PC-3 (cell line): ENCODE results near the gene MPPED2. TPM values are rescaled to one million over a fixed set of nuclear protein-coding genes. Genes with fewer than 3 reads are reported as not detected.

ENCODE experiments used
- ATAC-seq: fragments of 200-7000 bp; cut with Tn5 transposase; 2 replicates; pipeline ENCODE4 v1.9.1; 2020; ENCODE audit warnings: mild to moderate bottlenecking, moderate library complexity
- BruUV-seq: library from RNA; stranded (reverse); fragments of 400-500 nt; replicated peaks from 2 replicates; lab custom pipeline; 2021; lab: Mats Ljungman, UMichigan
- CTCF ChIA-PET: fragments of 300-600 bp; sonication (Branson Sonifier 250); formaldehyde crosslinking; loops from one replicate; lab custom pipeline; 2022; ENCODE audit warnings: antibody characterized with exemption; lab: Charles Lee
- POLR2A ChIA-PET: fragments of 300-600 bp; sonication (Branson Sonifier 250); formaldehyde crosslinking; loops from one replicate; lab custom pipeline; 2022; ENCODE audit warnings: antibody characterized with exemption; ENCODE audit not compliant: unreplicated experiment; lab: Charles Lee
- DNase-seq: peaks from one replicate; pipeline ENCODE4 v3.0.0-alpha.2; 2015
- H2AFZ ChIP-seq: fragments of 300-600 bp; sonication (generic); 2 replicates; pipeline ENCODE4 v1.6.0; 2016; ENCODE audit warnings: antibody characterized with exemption, low read length
- H3F3A ChIP-seq: fragments of 300-600 bp; sonication (generic); one replicate; pipeline ENCODE4 v1.6.0; 2017; ENCODE audit warnings: antibody characterized with exemption, low read length, control low read depth, mild to moderate bottlenecking; ENCODE audit not compliant: unreplicated experiment
- H3K27ac ChIP-seq: fragments of 300-600 bp; sonication (generic); 2 replicates; pipeline ENCODE4 v1.5.1; 2016; ENCODE audit warnings: mild to moderate bottlenecking, low read length
- H3K27me3 ChIP-seq: fragments of 300-600 bp; sonication (generic); 2 replicates; pipeline ENCODE4 v1.6.1; 2016; ENCODE audit warnings: low read length, mixed read lengths
- H3K36me3 ChIP-seq: fragments of 300-600 bp; sonication (generic); 2 replicates; pipeline ENCODE4 v1.6.1; 2016; ENCODE audit warnings: low read depth, mixed run types, low read length, mixed read lengths
- H3K4me1 ChIP-seq: fragments of 300-600 bp; sonication (generic); 2 replicates; pipeline ENCODE4 v1.5.1; 2016; ENCODE audit warnings: low read length; ENCODE audit not compliant: insufficient read depth
- H3K4me2 ChIP-seq: fragments of 300-600 bp; sonication (generic); 2 replicates; pipeline ENCODE4 v1.6.0; 2016; ENCODE audit warnings: low read length
- H3K4me3 ChIP-seq: fragments of 300-600 bp; sonication (generic); 2 replicates; pipeline ENCODE4 v1.5.1; 2016; ENCODE audit warnings: mild to moderate bottlenecking, low read length, mixed read lengths
- H3K79me2 ChIP-seq: fragments of 300-600 bp; sonication (generic); 2 replicates; pipeline ENCODE4 v1.6.1; 2017; ENCODE audit warnings: low read length, mixed read lengths
- H3K9ac ChIP-seq: fragments of 300-600 bp; sonication (generic); 2 replicates; pipeline ENCODE4 v1.6.0; 2016; ENCODE audit warnings: mild to moderate bottlenecking, low read length
- H3K9me2 ChIP-seq: fragments of 300-600 bp; sonication (generic); replicated peaks from 2 replicates; pipeline ENCODE4 v1.6.1; 2016; ENCODE audit warnings: mixed run types, low read length, mixed read lengths
- H3K9me3 ChIP-seq: fragments of 300-600 bp; sonication (generic); 2 replicates; pipeline ENCODE4 v1.6.1; 2016; ENCODE audit warnings: low read length, mixed read lengths
- H4K20me1 ChIP-seq: fragments of 300-600 bp; sonication (generic); 2 replicates; pipeline ENCODE4 v1.6.1; 2016; ENCODE audit warnings: low read length, mixed read lengths
- CTCF ChIP-seq: fragments of 300-600 bp; sonication (generic); conservative IDR thresholded peaks from 2 replicates; pipeline ENCODE4 v1.5.1; 2017; ENCODE audit warnings: antibody characterized with exemption, low read depth, mild to moderate bottlenecking, low read length
- EZH2 ChIP-seq: fragments of 300-600 bp; sonication (generic); IDR thresholded peaks from one replicate; pipeline ENCODE4 v1.6.1; 2017; ENCODE audit warnings: antibody characterized with exemption, mild to moderate bottlenecking, low read length; ENCODE audit not compliant: unreplicated experiment
- EZH2phosphoT487 ChIP-seq: fragments of 300-600 bp; sonication (generic); IDR thresholded peaks from 2 replicates; pipeline ENCODE4 v1.6.1; 2018; ENCODE audit warnings: mild to moderate bottlenecking, antibody characterized with exemption, low read length, borderline replicate concordance
- intact Hi-C: fragments of 100-400 bp; cut with micrococcal nuclease; formaldehyde crosslinking; loops from 2 replicates; pipeline ENCODE4 v1.9.0; 2023
- total RNA-seq: library from RNA; depleted of rRNA; stranded (reverse); fragments of >200 nt; gene quantifications from 2 replicates; pipeline ENCODE4 v1.2.3, GENCODE V29; 2014

MPPED2 gene
- total RNA-seq, 1 experiment from 2014 or later: not detected

GRCh38 chr11:30521297-30522071, 64.7 kb downstream of the MPPED2 start:
- Histone ChIP-seq H3K9me2 (no peaks in the 10 kb centered on the region), H3K9me3 (no peaks in the 10 kb centered on the region), H3K79me2 (no peaks in the 10 kb centered on the region), H3K27ac (no peak overlapping the region), H4K20me1 (no peaks in the 10 kb centered on the region), H3F3A (no peaks in the 10 kb centered on the region), H2AFZ (no peak overlapping the region), H3K4me1 (no peaks in the 10 kb centered on the region), H3K36me3 (no peaks in the 10 kb centered on the region), H3K4me3 (no peak overlapping the region), H3K4me2 (no peak overlapping the region), H3K27me3 (no peaks in the 10 kb centered on the region), H3K9ac (no peak overlapping the region)
- ChIA-PET POLR2A (no interaction called here), CTCF (no interaction called here)
- no peak for ATAC-seq
- intact Hi-C loops: no loop called here
- no peak for DNase-seq
- BruUV-seq: no TSS peak
- TF ChIP-seq EZH2phosphoT487 (no peak), EZH2 (no peak), CTCF (no peak)

GRCh38 chr11:30513087-30513486, 73.1 kb downstream of the MPPED2 start:
- H3K4me2 ChIP-seq: no peak overlapping the region
- intact Hi-C loops: no loop called here
- no peaks in the 10 kb centered on the region for H3K9me2 ChIP-seq
- no TSS peak for BruUV-seq
- H4K20me1 ChIP-seq: no peaks in the 10 kb centered on the region
- H3K4me3 ChIP-seq: no peak overlapping the region
- no peaks in the 10 kb centered on the region for H3K27me3 ChIP-seq
- no peaks in the 10 kb centered on the region for H3K79me2 ChIP-seq
- no peak for DNase-seq
- no peaks in the 10 kb centered on the region for H3K4me1 ChIP-seq
- ChIA-PET CTCF (no interaction called here), POLR2A (no interaction called here)
- no peaks in the 10 kb centered on the region for H3K9me3 ChIP-seq
- TF ChIP-seq EZH2 (no peak), EZH2phosphoT487 (no peak), CTCF (no peak)
- no peak overlapping the region for H3K9ac ChIP-seq
- no peaks in the 10 kb centered on the region for H3F3A ChIP-seq
- ATAC-seq: no peak
- H3K36me3 ChIP-seq: no peaks in the 10 kb centered on the region
- no peak overlapping the region for H2AFZ ChIP-seq
- H3K27ac ChIP-seq: no peak overlapping the region

GRCh38 chr11:30511408-30511807, 74.7 kb downstream of the MPPED2 start:
- TF ChIP-seq CTCF: no peak
- Histone ChIP-seq H3F3A (no peaks in the 10 kb centered on the region), H3K9ac (no peak overlapping the region), H4K20me1 (no peaks in the 10 kb centered on the region), H2AFZ (no peak overlapping the region), H3K9me2 (no peaks in the 10 kb centered on the region), H3K27me3 (no peaks in the 10 kb centered on the region), H3K27ac (no peak overlapping the region), H3K4me3 (no peak overlapping the region), H3K79me2 (no peaks in the 10 kb centered on the region), H3K9me3 (no peaks in the 10 kb centered on the region), H3K4me1 (no peaks in the 10 kb centered on the region), H3K36me3 (no peaks in the 10 kb centered on the region), H3K4me2 (no peak overlapping the region)
- ATAC-seq (no peak), DNase-seq (no peak)
- ChIA-PET CTCF (no interaction called here), POLR2A (no interaction called here)
- intact Hi-C loops: no loop called here
- no TSS peak for BruUV-seq
